HEK293 (cell line): Measurements from ENCODE around the gene ACTR8.

Source experiments
- CTCF ChIA-PET: fragments of 350-600 bp; formaldehyde crosslinking; extraction: SDS; loops from one replicate; lab custom pipeline; 2021; ENCODE audit warnings: antibody characterized with exemption; lab: Yijun Ruan, JAX
- POLR2A ChIA-PET: fragments of 300-600 bp; formaldehyde crosslinking; extraction: SDS; loops from one replicate; lab custom pipeline; 2020; ENCODE audit warnings: antibody characterized with exemption, inconsistent platforms; lab: Yijun Ruan, JAX
- H3K27ac ChIP-seq: fragments of 200-500 bp; sonication (Bioruptor generic); 2 replicates; pipeline ENCODE4 v1.5.1; 2014; ENCODE audit warnings: low read depth, low read length, control low read depth, inconsistent platforms; ENCODE audit errors: extremely low read depth
- H3K36me3 ChIP-seq, 2 experiments: fragments of 200-500 bp in 1 of 2; sonication (Bioruptor generic) in 1 of 2; 1 replicate in 1 of 2; 2 replicates in 1 of 2; pipeline ENCODE4 v1.5.1; 2014 to 2017; ENCODE audit warnings: inconsistent platforms in 2 of 2, low read length in 2 of 2; ENCODE audit not compliant: control insufficient read depth in 2 of 2, insufficient read depth in 1 of 2
- H3K4me1 ChIP-seq: fragments of 200-500 bp; sonication (Bioruptor generic); 2 replicates; pipeline ENCODE4 v1.5.1; 2014; ENCODE audit warnings: mild to moderate bottlenecking, low read length, inconsistent platforms; ENCODE audit not compliant: control insufficient read depth, insufficient read depth
- H3K4me3 ChIP-seq: 2 replicates; pipeline ENCODE4 v1.5.1; 2011; ENCODE audit warnings: low read depth, mild to moderate bottlenecking, control low read depth, low read length, moderate library complexity
- H3K9me3 ChIP-seq: fragments of 200-500 bp; sonication (Bioruptor generic); 2 replicates; pipeline ENCODE4 v1.5.1; 2014; ENCODE audit warnings: low read depth, low read length, inconsistent platforms; ENCODE audit not compliant: control insufficient read depth, insufficient read depth
- BCL11B ChIP-seq: fragments of 450-650 bp; formaldehyde crosslinking; IDR thresholded peaks from 2 replicates; pipeline ENCODE4 v1.5.1; 2016; ENCODE audit warnings: low read depth, missing biosample characterization, missing genetic modification characterization
- SETDB1 ChIP-seq: IDR thresholded peaks from one replicate; pipeline ENCODE4 v1.6.1; 2017; ENCODE audit warnings: mild to moderate bottlenecking, low read length, moderate library complexity, mixed read lengths; ENCODE audit not compliant: insufficient read length
- YY1 ChIP-seq: fragments of 450-650 bp; formaldehyde crosslinking; IDR thresholded peaks from 2 replicates; pipeline ENCODE4 v1.5.1; 2018; ENCODE audit warnings: missing biosample characterization, missing genetic modification characterization
- ZNF155 ChIP-seq: fragments of 450-650 bp; formaldehyde crosslinking; IDR thresholded peaks from 2 replicates; pipeline ENCODE4 v1.5.1; 2016; ENCODE audit warnings: missing biosample characterization, missing genetic modification characterization
- ZNF596 ChIP-seq: fragments of 450-650 bp; IDR thresholded peaks from 2 replicates; pipeline ENCODE4 v1.5.0; 2018; ENCODE audit warnings: missing biosample characterization, mild to moderate bottlenecking, missing genetic modification characterization, moderate library complexity
- ZNF664 ChIP-seq: fragments of 450-650 bp; formaldehyde crosslinking; IDR thresholded peaks from 2 replicates; pipeline ENCODE4 v1.5.1; 2016; ENCODE audit warnings: missing biosample characterization, missing genetic modification characterization
- TF ChIP-seq, protein P1 (sequence below): fragments of 450-650 bp; formaldehyde crosslinking; conservative IDR thresholded peaks from 2 replicates; pipeline ENCODE4 v1.5.1; 2016; ENCODE audit warnings: low read depth, missing biosample characterization, missing genetic modification characterization
- TF ChIP-seq, protein P2 (sequence below): fragments of 450-650 bp; formaldehyde crosslinking; IDR thresholded peaks from 2 replicates; pipeline ENCODE4 v1.5.1; 2016; ENCODE audit warnings: missing biosample characterization, missing genetic modification characterization, borderline replicate concordance
- TF ChIP-seq, protein P3 (sequence below): fragments of 450-650 bp; formaldehyde crosslinking; optimal IDR thresholded peaks from 2 replicates; pipeline ENCODE3; 2016; ENCODE audit warnings: missing biosample characterization, mild to moderate bottlenecking, missing genetic modification characterization
- TF ChIP-seq, protein P4 (sequence below): fragments of 450-650 bp; formaldehyde crosslinking; IDR thresholded peaks from 2 replicates; pipeline ENCODE4 v1.5.1; 2016; ENCODE audit warnings: missing biosample characterization, missing genetic modification characterization
- TF ChIP-seq, protein P5 (sequence below): fragments of 450-650 bp; formaldehyde crosslinking; IDR thresholded peaks from 2 replicates; pipeline ENCODE4 v1.5.1; 2016; ENCODE audit warnings: missing biosample characterization, missing genetic modification characterization

Gene ACTR8

DNA sequence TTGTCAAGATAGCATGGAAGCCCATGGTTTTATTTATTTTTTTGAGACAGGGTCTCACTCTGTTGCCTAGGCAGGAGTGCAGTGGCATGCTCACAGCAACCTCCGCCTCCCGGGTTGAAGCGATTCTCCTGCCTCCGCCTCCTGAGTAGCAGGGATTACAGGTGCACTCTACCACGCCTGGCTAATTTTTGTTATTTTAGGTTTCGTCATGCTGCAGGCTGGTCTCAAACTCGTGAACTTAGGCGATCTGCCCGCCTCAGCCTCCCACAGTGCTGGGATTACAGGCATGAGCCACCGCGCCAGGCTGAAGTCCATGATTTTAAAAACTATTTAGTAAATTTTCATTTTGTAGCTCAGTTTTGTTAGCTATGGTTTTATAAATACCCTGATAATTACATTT, 2.7 kb upstream of the ACTR8 start (continued):
- TF ChIP-seq, protein P1, sequence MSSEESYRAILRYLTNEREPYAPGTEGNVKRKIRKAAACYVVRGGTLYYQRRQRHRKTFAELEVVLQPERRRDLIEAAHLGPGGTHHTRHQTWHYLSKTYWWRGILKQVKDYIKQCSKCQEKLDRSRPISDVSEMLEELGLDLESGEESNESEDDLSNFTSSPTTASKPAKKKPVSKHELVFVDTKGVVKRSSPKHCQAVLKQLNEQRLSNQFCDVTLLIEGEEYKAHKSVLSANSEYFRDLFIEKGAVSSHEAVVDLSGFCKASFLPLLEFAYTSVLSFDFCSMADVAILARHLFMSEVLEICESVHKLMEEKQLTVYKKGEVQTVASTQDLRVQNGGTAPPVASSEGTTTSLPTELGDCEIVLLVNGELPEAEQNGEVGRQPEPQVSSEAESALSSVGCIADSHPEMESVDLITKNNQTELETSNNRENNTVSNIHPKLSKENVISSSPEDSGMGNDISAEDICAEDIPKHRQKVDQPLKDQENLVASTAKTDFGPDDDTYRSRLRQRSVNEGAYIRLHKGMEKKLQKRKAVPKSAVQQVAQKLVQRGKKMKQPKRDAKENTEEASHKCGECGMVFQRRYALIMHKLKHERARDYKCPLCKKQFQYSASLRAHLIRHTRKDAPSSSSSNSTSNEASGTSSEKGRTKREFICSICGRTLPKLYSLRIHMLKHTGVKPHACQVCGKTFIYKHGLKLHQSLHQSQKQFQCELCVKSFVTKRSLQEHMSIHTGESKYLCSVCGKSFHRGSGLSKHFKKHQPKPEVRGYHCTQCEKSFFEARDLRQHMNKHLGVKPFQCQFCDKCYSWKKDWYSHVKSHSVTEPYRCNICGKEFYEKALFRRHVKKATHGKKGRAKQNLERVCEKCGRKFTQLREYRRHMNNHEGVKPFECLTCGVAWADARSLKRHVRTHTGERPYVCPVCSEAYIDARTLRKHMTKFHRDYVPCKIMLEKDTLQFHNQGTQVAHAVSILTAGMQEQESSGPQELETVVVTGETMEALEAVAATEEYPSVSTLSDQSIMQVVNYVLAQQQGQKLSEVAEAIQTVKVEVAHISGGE (tag by site-specific recombination): no peak
- TF ChIP-seq, protein P2, sequence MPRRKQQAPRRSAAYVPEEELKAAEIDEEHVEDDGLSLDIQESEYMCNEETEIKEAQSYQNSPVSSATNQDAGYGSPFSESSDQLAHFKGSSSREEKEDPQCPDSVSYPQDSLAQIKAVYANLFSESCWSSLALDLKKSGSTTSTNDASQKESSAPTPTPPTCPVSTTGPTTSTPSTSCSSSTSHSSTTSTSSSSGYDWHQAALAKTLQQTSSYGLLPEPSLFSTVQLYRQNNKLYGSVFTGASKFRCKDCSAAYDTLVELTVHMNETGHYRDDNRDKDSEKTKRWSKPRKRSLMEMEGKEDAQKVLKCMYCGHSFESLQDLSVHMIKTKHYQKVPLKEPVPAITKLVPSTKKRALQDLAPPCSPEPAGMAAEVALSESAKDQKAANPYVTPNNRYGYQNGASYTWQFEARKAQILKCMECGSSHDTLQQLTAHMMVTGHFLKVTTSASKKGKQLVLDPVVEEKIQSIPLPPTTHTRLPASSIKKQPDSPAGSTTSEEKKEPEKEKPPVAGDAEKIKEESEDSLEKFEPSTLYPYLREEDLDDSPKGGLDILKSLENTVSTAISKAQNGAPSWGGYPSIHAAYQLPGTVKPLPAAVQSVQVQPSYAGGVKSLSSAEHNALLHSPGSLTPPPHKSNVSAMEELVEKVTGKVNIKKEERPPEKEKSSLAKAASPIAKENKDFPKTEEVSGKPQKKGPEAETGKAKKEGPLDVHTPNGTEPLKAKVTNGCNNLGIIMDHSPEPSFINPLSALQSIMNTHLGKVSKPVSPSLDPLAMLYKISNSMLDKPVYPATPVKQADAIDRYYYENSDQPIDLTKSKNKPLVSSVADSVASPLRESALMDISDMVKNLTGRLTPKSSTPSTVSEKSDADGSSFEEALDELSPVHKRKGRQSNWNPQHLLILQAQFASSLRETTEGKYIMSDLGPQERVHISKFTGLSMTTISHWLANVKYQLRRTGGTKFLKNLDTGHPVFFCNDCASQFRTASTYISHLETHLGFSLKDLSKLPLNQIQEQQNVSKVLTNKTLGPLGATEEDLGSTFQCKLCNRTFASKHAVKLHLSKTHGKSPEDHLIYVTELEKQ: no peak
- TF ChIP-seq ZNF664 (tag by site-specific recombination) (no peak), ZNF155 (tag by site-specific recombination) (no peak), SETDB1 (no peak), BCL11B (no peak)
- TF ChIP-seq, protein P3, sequence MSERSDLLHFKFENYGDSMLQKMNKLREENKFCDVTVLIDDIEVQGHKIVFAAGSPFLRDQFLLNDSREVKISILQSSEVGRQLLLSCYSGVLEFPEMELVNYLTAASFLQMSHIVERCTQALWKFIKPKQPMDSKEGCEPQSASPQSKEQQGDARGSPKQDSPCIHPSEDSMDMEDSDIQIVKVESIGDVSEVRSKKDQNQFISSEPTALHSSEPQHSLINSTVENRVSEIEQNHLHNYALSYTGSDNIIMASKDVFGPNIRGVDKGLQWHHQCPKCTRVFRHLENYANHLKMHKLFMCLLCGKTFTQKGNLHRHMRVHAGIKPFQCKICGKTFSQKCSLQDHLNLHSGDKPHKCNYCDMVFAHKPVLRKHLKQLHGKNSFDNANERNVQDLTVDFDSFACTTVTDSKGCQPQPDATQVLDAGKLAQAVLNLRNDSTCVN (tag by site-specific recombination): no peak
- TF ChIP-seq, protein P4, sequence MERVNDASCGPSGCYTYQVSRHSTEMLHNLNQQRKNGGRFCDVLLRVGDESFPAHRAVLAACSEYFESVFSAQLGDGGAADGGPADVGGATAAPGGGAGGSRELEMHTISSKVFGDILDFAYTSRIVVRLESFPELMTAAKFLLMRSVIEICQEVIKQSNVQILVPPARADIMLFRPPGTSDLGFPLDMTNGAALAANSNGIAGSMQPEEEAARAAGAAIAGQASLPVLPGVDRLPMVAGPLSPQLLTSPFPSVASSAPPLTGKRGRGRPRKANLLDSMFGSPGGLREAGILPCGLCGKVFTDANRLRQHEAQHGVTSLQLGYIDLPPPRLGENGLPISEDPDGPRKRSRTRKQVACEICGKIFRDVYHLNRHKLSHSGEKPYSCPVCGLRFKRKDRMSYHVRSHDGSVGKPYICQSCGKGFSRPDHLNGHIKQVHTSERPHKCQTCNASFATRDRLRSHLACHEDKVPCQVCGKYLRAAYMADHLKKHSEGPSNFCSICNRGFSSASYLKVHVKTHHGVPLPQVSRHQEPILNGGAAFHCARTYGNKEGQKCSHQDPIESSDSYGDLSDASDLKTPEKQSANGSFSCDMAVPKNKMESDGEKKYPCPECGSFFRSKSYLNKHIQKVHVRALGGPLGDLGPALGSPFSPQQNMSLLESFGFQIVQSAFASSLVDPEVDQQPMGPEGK (tag by site-specific recombination): no peak

DNA sequence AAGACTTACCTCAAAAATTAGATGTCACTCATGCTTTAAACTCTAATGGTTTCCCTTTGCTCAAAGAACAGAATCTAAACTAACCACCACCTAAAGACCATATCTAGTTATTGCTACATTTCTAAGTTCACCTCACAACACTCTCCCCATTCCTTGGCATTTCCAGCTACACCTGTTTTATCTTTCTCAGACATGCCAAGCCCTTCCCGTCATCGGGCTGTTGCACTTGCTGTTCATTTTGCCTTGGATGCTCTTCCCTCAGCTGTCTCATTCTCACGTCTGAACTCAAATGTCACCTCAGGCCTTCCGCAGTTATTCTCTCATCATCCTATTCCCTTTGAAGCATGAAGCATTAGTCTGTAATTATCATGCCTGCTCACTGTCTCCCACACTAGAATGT, 1.1 kb upstream of the ACTR8 start:
- Histone ChIP-seq H3K27ac (no peak overlapping the region), H3K9me3 (no peaks in the 10 kb centered on the region), H3K4me1 (no peaks in the 10 kb centered on the region; the same call in 1 of the 2 replicates), H3K4me3 (no peak overlapping the region), H3K36me3 (peaks cover 18 to 77% of the 10 kb centered on the region in 2 experiments)
- CTCF ChIA-PET: interaction anchor here (0.8 kb wide), 1 partner anchor 300 kb away, joined by 4 read pairs; no protein-coding TSS in a partner anchor
- no peak for TF ChIP-seq YY1 (tag by site-specific recombination)
- TF ChIP-seq ZNF596 (tag by site-specific recombination): no peak
- TF ChIP-seq, protein P5, sequence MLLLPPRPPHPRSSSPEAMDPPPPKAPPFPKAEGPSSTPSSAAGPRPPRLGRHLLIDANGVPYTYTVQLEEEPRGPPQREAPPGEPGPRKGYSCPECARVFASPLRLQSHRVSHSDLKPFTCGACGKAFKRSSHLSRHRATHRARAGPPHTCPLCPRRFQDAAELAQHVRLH: no peak
- POLR2A ChIA-PET: no interaction called here
